GM21526 (cell line): Measurements from ENCODE around the gene ANXA6.

Experiments
- ATAC-seq: cut with Tn5 transposase; IDR thresholded peaks from one replicate; pipeline ENCODE4 v1.9.1; 2021; ENCODE audit warnings: moderate library complexity; ENCODE audit not compliant: unreplicated experiment, low FRiP score

Gene ANXA6

DNA sequence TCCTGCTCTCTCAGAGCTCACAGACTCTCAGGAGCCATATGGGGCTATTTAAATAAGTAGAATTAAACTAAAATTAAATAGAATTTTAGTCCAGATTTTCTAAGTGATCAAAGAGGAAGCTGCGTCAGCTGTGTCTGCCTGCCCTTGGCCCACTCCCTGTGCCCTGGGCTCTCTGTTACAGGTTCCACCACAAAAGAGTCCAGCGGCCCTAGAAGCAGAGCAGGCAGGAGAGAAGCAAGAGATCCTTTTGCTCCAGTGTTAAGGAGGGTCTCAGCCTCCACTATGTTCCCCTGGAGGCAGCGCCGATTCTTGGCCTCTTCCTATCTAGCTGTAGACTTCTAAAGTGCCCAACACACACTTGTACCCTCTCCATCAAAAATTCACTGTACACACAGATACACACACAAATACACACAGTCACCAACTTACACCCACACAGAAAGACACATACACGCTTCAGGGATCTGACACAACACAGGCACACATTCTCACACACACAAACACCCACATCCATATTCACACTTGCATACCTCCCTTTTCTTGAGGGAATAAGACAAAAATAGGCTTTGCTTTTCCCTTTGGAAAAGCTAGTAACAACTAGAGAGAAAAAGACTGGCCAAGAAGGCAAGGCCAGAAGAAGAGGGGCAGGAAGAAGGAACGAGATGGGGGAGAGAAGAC, 71.2 kb downstream of the ANXA6 start:
- ATAC-seq: no peak

DNA sequence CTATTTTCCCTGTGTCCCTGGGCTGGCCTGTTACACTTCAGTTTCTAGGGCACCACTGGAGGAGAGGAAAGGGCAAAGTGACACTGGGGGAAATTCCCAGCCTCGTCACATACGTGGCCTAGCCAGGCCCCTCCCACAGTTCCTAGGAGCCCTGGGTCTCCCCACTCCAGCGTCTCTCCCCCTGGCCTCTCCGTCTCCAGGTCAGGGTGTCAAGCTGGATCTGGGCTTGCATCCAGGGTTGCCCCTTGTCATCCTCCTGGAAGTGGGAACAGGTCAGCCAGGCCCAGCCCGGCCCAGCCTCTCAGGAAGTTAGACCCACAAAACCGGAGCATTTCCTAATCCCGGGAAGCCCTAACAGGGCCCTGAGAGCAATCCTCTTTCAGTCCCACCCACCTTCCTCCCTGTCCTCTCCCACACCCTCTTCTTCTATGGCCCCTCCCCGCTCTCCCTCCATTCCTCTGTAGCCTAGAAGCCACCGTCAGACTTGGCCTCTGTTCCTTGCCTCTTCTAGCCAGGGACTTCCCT, 72.0 kb downstream of the ANXA6 start:
- no peak for ATAC-seq

DNA sequence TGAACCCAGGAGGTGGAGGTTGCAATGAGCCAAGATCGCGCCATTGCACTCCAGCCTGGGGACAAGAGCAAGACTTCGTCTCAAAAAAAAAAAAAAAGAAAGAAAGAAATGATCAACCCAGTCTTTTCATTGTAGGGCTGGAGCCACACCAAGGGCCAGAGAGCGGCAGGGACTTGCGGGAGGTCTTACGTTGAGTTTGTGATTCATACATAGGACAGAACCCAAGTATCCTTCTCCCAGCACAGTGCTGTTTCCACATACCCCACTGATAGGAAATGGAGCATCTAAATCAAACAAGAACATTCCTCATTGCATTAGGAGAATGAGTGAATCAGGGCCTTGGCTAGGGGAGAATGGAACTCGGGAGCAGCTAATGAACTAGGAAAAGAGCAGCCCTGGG, 73.2 kb downstream of the ANXA6 start:
- ATAC-seq: no peak

DNA sequence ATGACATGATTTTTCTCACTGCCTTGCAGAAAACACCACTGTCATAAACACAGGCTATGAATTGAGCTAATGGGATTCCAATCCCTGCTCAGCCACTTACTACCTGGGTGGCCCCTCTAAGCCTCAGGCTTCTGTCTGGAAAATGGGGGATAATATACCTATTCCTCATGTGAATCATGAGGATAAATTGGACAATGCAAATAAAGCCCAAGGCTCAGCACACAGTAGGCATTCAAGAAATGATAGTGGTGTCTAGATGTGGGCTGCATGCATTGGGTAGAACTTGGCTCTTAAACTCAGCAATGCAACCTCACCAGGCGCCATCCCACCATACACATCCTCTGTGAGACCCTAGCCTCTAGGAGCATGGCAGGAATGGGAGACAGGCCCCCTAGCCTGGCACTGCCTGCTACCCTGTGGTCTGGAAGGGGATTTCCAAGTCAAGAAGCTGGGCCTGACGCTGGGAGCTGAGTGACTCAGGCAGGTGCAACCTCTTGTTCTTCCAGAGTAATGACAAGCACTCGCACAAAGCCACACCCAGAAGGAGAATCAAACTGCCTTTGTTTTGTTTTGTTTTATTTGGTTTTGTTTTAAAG, 74.4 kb downstream of the ANXA6 start:
- no peak for ATAC-seq

DNA sequence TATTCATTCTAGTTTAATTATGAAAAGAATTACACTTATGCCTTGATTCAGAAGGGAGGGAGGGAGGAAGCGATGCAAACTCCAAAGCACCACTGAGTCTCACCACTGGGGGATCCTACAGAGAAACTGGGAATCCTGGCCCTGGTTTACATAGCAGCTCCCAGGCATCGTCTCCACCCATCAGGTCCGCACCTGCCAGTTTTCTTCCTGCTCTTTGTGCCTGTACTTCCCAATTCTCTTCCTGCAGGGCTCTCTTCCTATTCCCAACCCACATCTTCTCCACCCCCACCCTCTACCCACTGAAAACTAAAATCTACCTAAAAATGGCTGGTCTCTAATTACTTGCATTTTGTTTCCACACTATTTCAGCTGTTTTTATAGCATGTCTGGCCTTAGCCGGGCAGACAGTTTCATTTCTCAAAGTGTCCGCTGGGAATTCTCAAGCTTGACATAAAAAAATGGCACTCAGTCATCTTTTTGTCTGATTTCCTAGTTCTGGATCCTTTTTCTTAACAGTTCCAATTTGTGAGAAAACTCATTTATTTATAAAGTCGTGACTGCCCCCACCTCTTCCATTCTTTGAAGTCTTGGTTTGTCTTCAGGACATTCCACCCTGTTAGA, 75.2 kb downstream of the ANXA6 start:
- no peak for ATAC-seq

DNA sequence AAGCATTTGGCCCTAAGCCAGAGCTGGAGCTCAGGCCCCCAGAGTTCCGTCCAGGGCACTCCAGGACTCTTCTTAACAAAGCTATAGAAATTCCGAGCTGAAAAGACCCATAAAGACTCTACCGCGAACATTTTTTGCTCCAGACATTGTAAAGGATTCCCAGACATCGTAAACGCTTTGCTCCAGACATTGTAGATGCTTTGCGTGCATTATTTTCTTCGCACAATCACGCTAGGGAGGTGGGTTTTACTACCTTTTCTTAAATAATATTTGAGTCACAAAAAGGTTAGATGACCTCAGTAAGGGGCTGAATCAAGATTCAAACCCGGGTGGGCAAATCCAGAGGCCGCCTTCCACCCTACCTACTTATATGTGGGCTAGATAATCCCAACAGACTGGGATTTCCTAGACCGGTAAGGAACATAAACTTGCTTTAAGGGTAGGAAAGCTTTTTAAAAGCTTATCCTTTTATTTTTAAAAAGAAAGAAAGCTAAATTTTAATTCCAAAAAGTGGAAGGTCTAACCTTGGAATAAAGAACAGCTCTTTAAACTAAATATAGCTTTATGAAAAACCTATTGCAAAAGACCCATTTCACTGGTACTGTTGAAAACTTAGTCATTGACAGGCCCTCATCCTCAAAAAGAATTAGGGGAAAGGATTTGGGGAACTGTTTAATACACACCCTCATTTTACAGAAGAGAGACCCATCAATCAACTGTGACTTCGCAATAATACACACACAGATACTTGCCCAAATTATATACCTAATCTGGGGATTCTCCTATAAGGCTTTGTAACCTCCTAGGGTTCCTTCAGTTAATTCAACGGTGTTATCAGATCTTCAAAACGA, 75.9 kb downstream of the ANXA6 start:
- no peak for ATAC-seq

DNA sequence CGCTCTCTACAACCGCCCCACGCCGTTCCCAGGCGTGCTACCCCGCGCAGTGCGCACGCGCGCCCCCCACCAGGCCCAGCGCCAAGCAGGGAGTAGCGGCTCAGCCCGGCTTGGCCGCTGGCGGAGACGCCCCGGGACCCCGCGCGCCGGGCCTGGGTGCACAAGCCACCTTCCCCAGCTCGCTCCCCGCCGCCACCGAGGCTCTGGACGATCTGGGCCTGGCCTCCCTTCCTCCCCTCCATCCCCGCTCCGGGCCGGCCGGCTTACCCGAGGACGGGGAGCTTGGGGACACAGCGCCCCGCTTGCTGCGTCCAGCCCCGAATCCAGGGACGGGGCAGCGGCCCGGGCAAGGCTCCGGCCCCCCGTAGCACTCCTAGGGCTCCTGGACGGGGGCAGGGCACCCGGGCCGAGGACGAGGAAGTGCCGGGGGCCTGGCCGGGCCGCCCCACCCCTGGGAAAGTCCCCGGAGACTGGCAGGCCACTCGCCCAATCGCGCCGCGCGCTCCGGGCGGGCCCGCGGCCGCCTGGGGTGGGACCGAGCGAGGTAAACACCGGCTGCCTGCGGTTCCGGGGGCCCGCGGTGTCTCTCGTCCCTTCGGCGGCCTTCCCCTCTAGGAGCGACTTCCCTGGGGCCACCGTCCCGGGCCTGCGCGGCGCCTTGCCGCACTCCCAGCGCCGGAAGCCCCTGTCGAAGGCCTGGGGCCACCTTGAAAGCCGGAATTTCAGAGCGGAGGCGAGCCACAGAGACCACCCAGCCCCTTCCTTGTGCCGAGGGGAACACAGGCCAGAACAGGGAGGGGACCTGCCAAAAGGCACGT, 76.8 kb downstream of the ANXA6 start, which contains the start of gene TNIP1:
TSS of gene TNIP1 (minus strand) at position 422 of the 818 bp plus-strand sequence. CDS start 15,939 bp downstream, outside the sequence.
- ATAC-seq: peak; percentile 70

DNA sequence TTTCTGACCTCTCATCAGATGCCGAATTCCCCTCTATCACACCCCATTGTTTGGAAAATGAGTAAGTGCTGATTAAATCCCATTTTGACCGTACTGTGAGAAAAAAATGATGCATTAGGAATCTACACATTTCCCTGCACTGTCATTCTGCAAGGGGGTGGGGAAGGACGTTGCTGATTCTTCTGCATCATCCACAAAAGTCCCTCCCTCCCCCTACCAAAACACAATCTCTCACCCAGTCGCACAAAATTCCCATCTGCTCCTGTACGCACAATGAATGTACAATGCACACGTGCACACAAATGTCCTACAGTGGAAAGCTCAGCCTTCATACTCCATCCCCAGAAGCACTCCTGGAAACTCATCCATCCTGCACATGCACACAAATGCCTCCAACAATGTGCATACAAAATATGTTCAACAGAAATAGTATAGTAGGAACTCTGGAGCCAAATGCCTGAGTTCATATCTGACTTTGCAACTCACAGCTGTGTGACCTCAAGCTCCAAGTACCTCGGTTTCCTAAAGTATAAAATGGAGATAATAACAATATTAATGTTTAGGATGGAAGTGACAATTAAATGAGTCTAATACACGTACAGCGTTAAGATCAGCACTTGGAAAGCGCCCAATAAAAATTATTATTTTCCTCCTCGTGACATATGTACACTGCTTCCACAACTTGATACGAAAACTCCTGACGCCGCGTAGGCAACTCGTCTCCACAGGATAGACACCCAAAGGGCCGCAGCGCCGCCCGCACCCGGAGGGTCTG, 77.6 kb downstream of the ANXA6 start:
- no peak for ATAC-seq

DNA sequence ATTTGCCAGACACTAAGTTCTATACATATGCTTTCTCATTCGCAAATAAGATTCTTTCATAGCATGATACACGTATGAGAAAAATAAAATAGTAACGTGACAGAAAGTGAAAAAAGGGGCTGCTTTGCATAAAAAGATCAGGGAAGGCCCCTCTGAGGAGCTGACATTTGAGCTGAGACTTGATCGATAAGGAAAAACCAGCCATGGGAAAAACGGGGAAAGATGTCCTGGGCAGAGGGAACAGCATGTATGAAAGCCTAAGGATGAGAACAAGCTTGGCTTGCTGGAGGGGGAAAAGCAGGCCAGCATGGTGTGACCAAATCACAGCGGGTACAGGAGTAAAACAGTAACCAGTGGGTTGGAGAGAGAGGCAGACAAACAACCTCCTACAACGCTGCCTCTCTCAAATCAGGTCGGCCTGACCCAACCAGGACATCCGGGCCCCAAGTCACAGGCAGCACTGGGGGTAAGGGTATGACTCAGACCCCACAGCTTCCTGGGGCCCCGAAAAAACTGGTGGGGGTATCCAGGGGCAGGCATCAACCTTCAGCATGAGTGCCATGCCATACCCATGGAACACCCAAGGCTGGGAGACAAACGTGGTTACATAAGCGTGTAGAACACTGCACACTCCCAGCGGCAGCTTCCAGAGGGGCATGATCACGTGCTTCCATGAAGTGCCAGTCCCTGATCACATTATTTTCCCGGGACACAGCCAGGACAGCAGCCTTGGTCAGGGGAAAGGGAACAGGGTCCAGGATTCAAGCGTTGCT, 78.9 kb downstream of the ANXA6 start:
- peak; percentile 52 for ATAC-seq

DNA sequence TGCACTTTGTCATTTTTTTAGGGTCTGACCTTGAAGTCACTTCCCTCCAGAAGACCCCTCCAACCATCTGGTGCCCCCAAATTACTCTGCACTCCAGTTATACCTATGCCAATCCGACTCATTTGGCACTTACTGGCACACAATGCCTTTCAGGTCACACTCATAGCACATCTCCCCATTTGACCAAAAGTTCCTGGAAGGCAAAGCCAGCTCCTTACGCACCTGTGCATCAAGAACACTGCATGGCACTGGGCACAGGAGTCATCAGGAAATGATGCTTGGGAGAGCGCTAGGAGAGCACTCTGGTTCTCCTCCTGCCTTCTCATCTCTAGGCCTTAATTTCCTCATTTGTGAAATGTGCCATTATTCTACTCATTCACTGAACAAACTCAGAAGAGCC, 79.6 kb downstream of the ANXA6 start:
- no peak for ATAC-seq

DNA sequence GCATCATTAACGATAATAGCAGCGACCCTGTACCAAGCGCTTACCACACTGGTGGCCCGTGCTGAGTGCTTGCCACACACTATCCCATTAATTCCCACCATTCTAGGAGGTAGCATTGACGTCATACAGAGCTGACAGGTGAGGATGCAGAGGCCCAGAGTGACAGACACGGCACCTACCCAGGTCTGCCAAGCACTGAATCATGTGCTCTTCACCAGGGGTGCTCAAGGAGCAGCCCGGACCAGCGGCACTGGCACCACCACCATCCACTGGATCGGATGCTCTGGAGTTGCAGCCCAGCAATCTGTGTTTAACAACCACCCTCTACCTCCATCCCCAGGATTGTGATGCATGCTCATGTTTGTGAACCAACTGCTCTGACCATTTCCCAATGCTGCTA, 80.2 kb downstream of the ANXA6 start:
- no peak for ATAC-seq

DNA sequence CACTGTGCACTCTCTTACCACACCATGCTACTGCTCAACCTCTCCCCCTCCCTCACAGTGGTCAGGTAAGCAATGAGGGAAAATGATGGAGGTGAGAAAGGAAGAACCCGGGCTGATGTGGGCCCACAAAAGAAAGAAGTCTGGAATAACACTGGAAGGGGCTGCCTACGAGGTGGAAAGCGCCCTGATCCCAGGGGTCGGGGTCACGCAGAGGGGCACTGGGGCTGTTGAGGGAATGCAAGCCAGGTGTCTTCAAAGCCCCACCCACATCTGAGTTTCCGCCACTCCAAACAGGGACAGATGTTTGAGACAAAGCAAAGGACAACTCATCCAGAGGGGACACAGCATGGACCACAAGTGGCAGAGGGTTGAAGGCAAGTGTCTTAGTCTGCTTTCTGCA, 81.0 kb downstream of the ANXA6 start:
- no peak for ATAC-seq

DNA sequence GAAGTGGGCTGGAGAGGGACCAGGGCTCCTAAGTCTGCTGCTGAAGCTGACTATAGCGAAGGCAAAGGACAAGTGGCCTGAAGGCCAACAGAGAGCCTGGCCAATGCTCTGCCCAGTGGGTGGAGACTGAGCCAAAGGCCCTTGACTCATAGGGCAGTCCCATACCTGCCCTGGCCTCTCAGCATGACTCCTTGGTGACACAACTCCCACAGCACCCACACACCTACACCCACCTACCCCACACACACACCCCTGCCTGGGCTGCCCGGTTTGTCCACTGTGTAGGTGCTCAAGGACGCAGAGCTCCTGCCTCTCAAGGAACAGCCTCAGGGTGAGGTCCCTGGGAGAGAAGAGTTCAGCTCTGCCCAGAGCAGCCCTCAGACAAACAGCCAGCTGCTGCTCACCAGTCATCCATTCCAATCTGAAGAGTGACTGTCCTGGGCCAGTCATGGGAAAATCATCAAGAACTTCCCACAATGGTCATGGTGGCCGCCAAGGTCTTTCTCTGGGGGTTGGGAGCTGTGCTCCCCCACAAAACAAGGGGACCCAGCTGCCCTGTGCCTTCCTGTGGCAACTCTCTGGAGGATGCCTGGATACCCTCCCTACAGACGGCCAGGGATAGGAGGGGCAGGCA, 81.8 kb downstream of the ANXA6 start:
- ATAC-seq: no peak

DNA sequence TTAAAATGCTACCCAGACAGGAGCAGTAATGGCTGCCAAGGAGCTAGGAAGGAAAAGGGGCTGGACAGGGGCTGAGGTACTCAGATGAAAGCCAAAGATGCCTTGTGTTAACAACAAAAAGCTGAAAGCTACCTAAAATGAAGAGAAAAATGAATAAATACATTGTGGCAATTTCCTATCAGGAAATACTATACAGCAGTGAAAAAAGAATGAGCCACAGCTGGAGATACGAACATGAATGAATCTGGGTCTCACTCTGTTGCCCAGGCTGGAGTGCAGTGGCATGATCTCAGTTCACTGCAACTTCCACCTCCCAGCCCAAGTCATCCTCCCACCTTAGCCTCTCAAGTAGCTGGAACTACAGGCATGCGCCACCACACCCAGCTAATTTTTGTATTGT, 83.0 kb downstream of the ANXA6 start:
- ATAC-seq: no peak

DNA sequence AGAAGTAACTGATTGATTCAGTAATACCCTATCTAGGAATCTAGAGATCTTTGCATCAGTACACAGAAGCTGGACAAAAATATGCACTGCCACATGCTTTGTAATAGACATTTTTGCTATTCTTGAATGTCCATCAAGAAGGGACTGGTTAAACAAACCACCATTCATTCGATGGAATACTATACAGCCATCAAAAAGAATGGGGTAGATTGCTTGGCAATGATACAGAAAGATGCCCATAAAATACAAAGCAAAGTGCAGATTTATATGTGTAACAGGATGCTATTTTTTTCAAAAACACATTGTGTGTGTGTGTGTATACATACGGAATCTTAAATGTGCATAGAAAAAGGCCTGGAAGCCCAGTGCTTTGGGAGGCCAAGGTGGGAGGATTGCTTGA, 84.3 kb downstream of the ANXA6 start:
- ATAC-seq: no peak

DNA sequence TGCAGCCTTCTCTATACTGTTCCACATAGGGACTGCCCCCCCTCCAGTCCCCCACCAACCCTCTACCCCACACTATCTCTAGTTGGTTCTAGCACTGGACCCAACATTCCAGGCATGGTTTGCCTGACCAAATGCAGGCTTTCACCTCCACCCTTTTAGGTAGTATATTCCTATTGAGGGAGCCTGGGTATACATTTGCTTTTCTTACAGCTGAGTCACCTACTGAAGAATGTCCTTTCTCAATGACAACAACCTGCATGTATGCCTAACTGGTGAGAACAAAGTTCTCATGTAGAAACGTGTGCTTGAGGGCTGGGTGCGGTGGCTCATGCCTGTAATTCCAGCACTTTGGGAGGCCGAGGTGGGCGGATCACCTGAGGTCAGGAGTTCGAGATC, 85.0 kb downstream of the ANXA6 start:
- ATAC-seq: no peak

DNA sequence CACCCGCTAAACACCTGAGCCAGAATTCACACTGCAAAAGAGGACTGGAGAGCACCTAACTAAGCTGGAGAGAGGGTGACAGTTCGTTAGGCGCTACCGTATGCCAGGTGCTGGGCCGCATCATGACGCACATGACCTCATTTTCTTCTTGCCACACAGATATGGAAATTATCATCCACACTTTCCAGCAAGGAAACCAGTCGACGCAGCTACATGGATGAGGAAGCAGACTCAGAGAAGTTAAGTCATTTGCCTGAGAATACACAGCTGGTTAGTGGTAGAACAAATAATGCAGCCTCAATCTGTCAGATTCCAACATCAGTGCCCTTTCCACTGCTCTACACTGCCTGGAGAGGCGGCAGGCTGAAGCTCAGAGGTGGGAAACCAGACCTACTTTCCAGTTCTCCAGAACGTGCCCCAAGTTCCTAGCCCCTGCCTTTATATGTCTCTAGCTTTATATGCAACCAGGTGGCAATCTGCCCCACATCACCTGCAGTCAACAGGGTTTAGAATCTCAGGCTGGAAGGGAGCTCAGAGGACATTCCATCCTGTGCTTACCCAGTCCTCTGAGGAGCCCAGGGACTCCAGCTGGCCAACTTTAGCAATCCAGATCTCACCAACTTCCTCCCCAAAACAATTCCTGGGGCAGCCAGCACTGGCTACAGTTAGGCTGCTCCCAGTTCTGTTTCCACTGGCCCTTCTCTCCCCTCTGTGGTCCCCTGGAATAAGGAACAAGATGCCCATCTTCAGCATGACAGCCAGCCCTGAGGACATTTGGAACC, 85.5 kb downstream of the ANXA6 start:
- no peak for ATAC-seq
